IMR-90 (cell line): ENCODE measurements around the gene AARS1.
A peak's percentile ranks its signal among the peaks of the same experiment; 100 is the strongest.

Experiments used
- POLR2A ChIP-seq: IDR thresholded peaks from 2 replicates; pipeline ENCODE4 v1.6.1; 2012; ENCODE audit warnings: mild to moderate bottlenecking, low read depth, low read length
- RFX5 ChIP-seq: IDR thresholded peaks from 2 replicates; pipeline ENCODE4 v1.8.0; 2012; ENCODE audit warnings: low read depth, mild to moderate bottlenecking, low read length, moderate library complexity
- USF2 ChIP-seq: fragments of 150-350 bp; IDR thresholded peaks from 2 replicates; pipeline ENCODE4 v1.6.1; 2017; ENCODE audit warnings: mild to moderate bottlenecking, antibody characterized with exemption, low read length, low read depth
- TF ChIP-seq, protein P1 (sequence below): conservative IDR thresholded peaks from 2 replicates; pipeline ENCODE4 v1.5.1; 2012; ENCODE audit warnings: mild to moderate bottlenecking, low read depth, low read length, improper control_type of control experiment
- TF ChIP-seq, protein P2 (sequence below): fragments of 150-350 bp; IDR thresholded peaks from 2 replicates; pipeline ENCODE4 v1.6.1; 2016; ENCODE audit warnings: low read depth, mild to moderate bottlenecking, low read length, moderate library complexity, borderline replicate concordance

GRCh38 chr16:70252355-70252988 is 36.8 kb downstream of the AARS1 start:
- TF ChIP-seq, protein P1, sequence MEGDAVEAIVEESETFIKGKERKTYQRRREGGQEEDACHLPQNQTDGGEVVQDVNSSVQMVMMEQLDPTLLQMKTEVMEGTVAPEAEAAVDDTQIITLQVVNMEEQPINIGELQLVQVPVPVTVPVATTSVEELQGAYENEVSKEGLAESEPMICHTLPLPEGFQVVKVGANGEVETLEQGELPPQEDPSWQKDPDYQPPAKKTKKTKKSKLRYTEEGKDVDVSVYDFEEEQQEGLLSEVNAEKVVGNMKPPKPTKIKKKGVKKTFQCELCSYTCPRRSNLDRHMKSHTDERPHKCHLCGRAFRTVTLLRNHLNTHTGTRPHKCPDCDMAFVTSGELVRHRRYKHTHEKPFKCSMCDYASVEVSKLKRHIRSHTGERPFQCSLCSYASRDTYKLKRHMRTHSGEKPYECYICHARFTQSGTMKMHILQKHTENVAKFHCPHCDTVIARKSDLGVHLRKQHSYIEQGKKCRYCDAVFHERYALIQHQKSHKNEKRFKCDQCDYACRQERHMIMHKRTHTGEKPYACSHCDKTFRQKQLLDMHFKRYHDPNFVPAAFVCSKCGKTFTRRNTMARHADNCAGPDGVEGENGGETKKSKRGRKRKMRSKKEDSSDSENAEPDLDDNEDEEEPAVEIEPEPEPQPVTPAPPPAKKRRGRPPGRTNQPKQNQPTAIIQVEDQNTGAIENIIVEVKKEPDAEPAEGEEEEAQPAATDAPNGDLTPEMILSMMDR = peak; percentile 42
- TF ChIP-seq POLR2A = no peak
- TF ChIP-seq, protein P2, sequence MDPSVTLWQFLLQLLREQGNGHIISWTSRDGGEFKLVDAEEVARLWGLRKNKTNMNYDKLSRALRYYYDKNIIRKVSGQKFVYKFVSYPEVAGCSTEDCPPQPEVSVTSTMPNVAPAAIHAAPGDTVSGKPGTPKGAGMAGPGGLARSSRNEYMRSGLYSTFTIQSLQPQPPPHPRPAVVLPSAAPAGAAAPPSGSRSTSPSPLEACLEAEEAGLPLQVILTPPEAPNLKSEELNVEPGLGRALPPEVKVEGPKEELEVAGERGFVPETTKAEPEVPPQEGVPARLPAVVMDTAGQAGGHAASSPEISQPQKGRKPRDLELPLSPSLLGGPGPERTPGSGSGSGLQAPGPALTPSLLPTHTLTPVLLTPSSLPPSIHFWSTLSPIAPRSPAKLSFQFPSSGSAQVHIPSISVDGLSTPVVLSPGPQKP = no peak
- no peak for TF ChIP-seq USF2
- no peak for TF ChIP-seq RFX5
